HEK293 (cell line): Measurements from ENCODE around the gene RXYLT1.

Experiments
- GFI1B ChIP-seq: fragments of 450-650 bp; formaldehyde crosslinking; IDR thresholded peaks from 2 replicates; pipeline ENCODE4 v1.5.1; 2016; ENCODE audit warnings: missing biosample characterization, missing genetic modification characterization
- GLI2 ChIP-seq: fragments of 450-650 bp; formaldehyde crosslinking; IDR thresholded peaks from 2 replicates; pipeline ENCODE4; 2017; ENCODE audit warnings: missing biosample characterization, missing genetic modification characterization, low read depth, borderline replicate concordance
- GLIS1 ChIP-seq: fragments of 450-650 bp; formaldehyde crosslinking; IDR thresholded peaks from 2 replicates; pipeline ENCODE4 v1.5.1; 2016; ENCODE audit warnings: missing biosample characterization, missing genetic modification characterization
- GLIS2 ChIP-seq: fragments of 450-650 bp; formaldehyde crosslinking; IDR thresholded peaks from 2 replicates; pipeline ENCODE4 v1.5.1; 2016; ENCODE audit warnings: missing biosample characterization, missing genetic modification characterization
- IKZF3 ChIP-seq: fragments of 450-650 bp; IDR thresholded peaks from 2 replicates; pipeline ENCODE4 v1.5.0; 2018; ENCODE audit warnings: missing biosample characterization, mild to moderate bottlenecking, missing genetic modification characterization, moderate library complexity
- PRDM1 ChIP-seq: fragments of 450-650 bp; formaldehyde crosslinking; IDR thresholded peaks from 2 replicates; pipeline ENCODE4; 2016; ENCODE audit warnings: missing biosample characterization, missing genetic modification characterization
- RBAK ChIP-seq: fragments of 450-650 bp; formaldehyde crosslinking; IDR thresholded peaks from 2 replicates; pipeline ENCODE4 v1.5.1; 2016; ENCODE audit warnings: missing biosample characterization, missing genetic modification characterization
- SP7 ChIP-seq: fragments of 450-650 bp; formaldehyde crosslinking; IDR thresholded peaks from 2 replicates; pipeline ENCODE4 v1.5.1; 2016; ENCODE audit warnings: missing biosample characterization, missing genetic modification characterization
- ZBTB10 ChIP-seq: fragments of 450-650 bp; formaldehyde crosslinking; IDR thresholded peaks from 2 replicates; pipeline ENCODE4 v1.5.1; 2016; ENCODE audit warnings: missing biosample characterization, missing genetic modification characterization
- ZBTB17 ChIP-seq: fragments of 450-650 bp; formaldehyde crosslinking; IDR thresholded peaks from 2 replicates; pipeline ENCODE4 v1.5.1; 2016; ENCODE audit warnings: missing biosample characterization, missing genetic modification characterization
- ZBTB48 ChIP-seq: fragments of 450-650 bp; formaldehyde crosslinking; IDR thresholded peaks from 2 replicates; pipeline ENCODE4 v1.5.1; 2016; ENCODE audit warnings: missing biosample characterization, missing genetic modification characterization
- ZBTB7A ChIP-seq: fragments of 450-650 bp; formaldehyde crosslinking; IDR thresholded peaks from 2 replicates; pipeline ENCODE4 v1.5.1; 2016; ENCODE audit warnings: low read depth, missing biosample characterization, missing genetic modification characterization
- ZFP69B ChIP-seq: fragments of 450-650 bp; formaldehyde crosslinking; IDR thresholded peaks from 2 replicates; pipeline ENCODE4 v1.5.1; 2016; ENCODE audit warnings: missing biosample characterization, missing genetic modification characterization
- ZNF146 ChIP-seq: fragments of 450-650 bp; formaldehyde crosslinking; IDR thresholded peaks from 2 replicates; pipeline ENCODE4 v1.5.1; 2016; ENCODE audit warnings: missing biosample characterization, missing genetic modification characterization
- ZNF18 ChIP-seq: fragments of 450-650 bp; formaldehyde crosslinking; IDR thresholded peaks from 2 replicates; pipeline ENCODE4 v1.5.1; 2016; ENCODE audit warnings: missing biosample characterization, missing genetic modification characterization
- ZNF221 ChIP-seq: fragments of 450-650 bp; formaldehyde crosslinking; IDR thresholded peaks from 2 replicates; pipeline ENCODE4 v1.5.1; 2017; ENCODE audit warnings: missing biosample characterization, missing genetic modification characterization, borderline replicate concordance
- ZNF24 ChIP-seq: fragments of 450-650 bp; formaldehyde crosslinking; IDR thresholded peaks from 2 replicates; pipeline ENCODE4 v1.5.1; 2016; ENCODE audit warnings: missing biosample characterization, missing genetic modification characterization
- ZNF266 ChIP-seq: fragments of 450-650 bp; formaldehyde crosslinking; IDR thresholded peaks from 2 replicates; pipeline ENCODE4 v1.5.1; 2016; ENCODE audit warnings: missing biosample characterization, missing genetic modification characterization, low read depth
- ZNF423 ChIP-seq: fragments of 450-650 bp; formaldehyde crosslinking; IDR thresholded peaks from 2 replicates; pipeline ENCODE4 v1.5.1; 2016; ENCODE audit warnings: missing biosample characterization, missing genetic modification characterization
- ZNF518A ChIP-seq: fragments of 450-650 bp; formaldehyde crosslinking; conservative IDR thresholded peaks from 2 replicates; pipeline ENCODE4 v1.5.1; 2016; ENCODE audit warnings: low read depth, missing biosample characterization, missing genetic modification characterization
- ZNF580 ChIP-seq: fragments of 450-650 bp; formaldehyde crosslinking; IDR thresholded peaks from 2 replicates; pipeline ENCODE4 v1.5.1; 2016; ENCODE audit warnings: missing biosample characterization, missing genetic modification characterization
- ZNF610 ChIP-seq: fragments of 450-650 bp; formaldehyde crosslinking; IDR thresholded peaks from 2 replicates; pipeline ENCODE4 v1.5.1; 2016; ENCODE audit warnings: missing biosample characterization, missing genetic modification characterization, borderline replicate concordance
- ZNF624 ChIP-seq: fragments of 450-650 bp; formaldehyde crosslinking; IDR thresholded peaks from 2 replicates; pipeline ENCODE4 v1.5.1; 2017; ENCODE audit warnings: missing biosample characterization, missing genetic modification characterization
- ZNF654 ChIP-seq: fragments of 450-650 bp; formaldehyde crosslinking; IDR thresholded peaks from 2 replicates; pipeline ENCODE4 v1.5.1; 2016; ENCODE audit warnings: low read depth, missing biosample characterization, missing genetic modification characterization
- ZNF747 ChIP-seq: fragments of 450-650 bp; formaldehyde crosslinking; IDR thresholded peaks from 2 replicates; pipeline ENCODE4 v1.5.1; 2016; ENCODE audit warnings: missing biosample characterization, missing genetic modification characterization
- ZNF837 ChIP-seq: fragments of 450-650 bp; formaldehyde crosslinking; IDR thresholded peaks from 2 replicates; pipeline ENCODE4 v1.5.1; 2016; ENCODE audit warnings: missing biosample characterization, missing genetic modification characterization
- ZSCAN23 ChIP-seq: fragments of 450-650 bp; formaldehyde crosslinking; IDR thresholded peaks from 2 replicates; pipeline ENCODE4 v1.5.1; 2016; ENCODE audit warnings: missing biosample characterization, missing genetic modification characterization
- ZSCAN30 ChIP-seq: fragments of 450-650 bp; IDR thresholded peaks from 2 replicates; pipeline ENCODE4 v1.5.1; 2018; ENCODE audit warnings: missing biosample characterization, mild to moderate bottlenecking, missing genetic modification characterization, moderate library complexity
- ZSCAN5A ChIP-seq: fragments of 450-650 bp; formaldehyde crosslinking; IDR thresholded peaks from 2 replicates; pipeline ENCODE4 v1.5.1; 2016; ENCODE audit warnings: missing biosample characterization, missing genetic modification characterization

RXYLT1 gene

GRCh38 chr12:63779498-63780481, at the start of gene RXYLT1 (continued):
- TF ChIP-seq ZNF18 (no peak), ZBTB10 (tag by site-specific recombination) (no peak), GFI1B (0 out of 2 replicates have a peak, but pooled peaks have one; percentile 30), IKZF3 (tag by site-specific recombination) (peak; percentile 53; the same call in 1 of the 2 replicates), ZNF654 (no peak), GLI2 (no peak), ZBTB17 (tag by site-specific recombination) (peak; percentile 87), ZSCAN5A (peak; percentile 91), SP7 (tag by site-specific recombination) (peak; percentile 62), ZNF266 (tag by site-specific recombination) (no peak), ZBTB7A (no peak), ZSCAN23 (tag by site-specific recombination) (no peak), ZNF146 (tag by site-specific recombination) (0 out of 2 replicates have a peak, but pooled peaks have one; percentile 13), GLIS2 (tag by site-specific recombination) (peak; percentile 86), ZBTB48 (tag by site-specific recombination) (peak; percentile 36; the same call in 1 of the 2 replicates), ZNF624 (tag by site-specific recombination) (no peak), ZFP69B (tag by site-specific recombination) (0 out of 2 replicates have a peak, but pooled peaks have one; percentile 24), ZNF24 (no peak), ZNF221 (tag by site-specific recombination) (0 out of 2 replicates have a peak, but pooled peaks have one; percentile 34), GLIS1 (peak; percentile 53; the same call in 1 of the 2 replicates), ZNF610 (tag by site-specific recombination) (no peak), RBAK (tag by site-specific recombination) (no peak), ZNF580 (tag by site-specific recombination) (peak; percentile 97), PRDM1 (no peak), ZNF423 (tag by site-specific recombination) (no peak), ZSCAN30 (peak; percentile 70), ZNF747 (no peak), ZNF837 (tag by site-specific recombination) (no peak), ZNF518A (tag by site-specific recombination) (0 out of 2 replicates have a peak, but pooled peaks have one; percentile 17)
